ENCODE measurements around the gene MX2. TPM values are rescaled to one million over a fixed set of nuclear protein-coding genes. Genes with fewer than 3 reads are reported as not detected.

The MX2 gene
- total RNA-seq, 1 donor from 2014 or later, result 0.40 TPM

- no peak for DNase-seq (ENCODE audit: low read depth in 2 of 2)
These were observed 71.7 kb downstream of the MX2 start for GRCh38 chr21:41433566-41433965.

- no peak for DNase-seq (ENCODE audit: low read depth in 2 of 2)
These were observed 73.9 kb downstream of the MX2 start for GRCh38 chr21:41435706-41436105.

- no peak for DNase-seq (ENCODE audit: low read depth in 2 of 2)
These were observed 75.9 kb downstream of the MX2 start for GRCh38 chr21:41437729-41438128.

- no peak for DNase-seq (ENCODE audit: low read depth in 2 of 2)
These were observed 76.7 kb downstream of the MX2 start for GRCh38 chr21:41438425-41439113.

- DNase-seq (ENCODE audit: low read depth in 2 of 2), result no peak
These were observed 77.4 kb downstream of the MX2 start for GRCh38 chr21:41439248-41439647.

- no peak for DNase-seq (ENCODE audit: low read depth in 2 of 2)
These were observed 79.7 kb downstream of the MX2 start for GRCh38 chr21:41441546-41441945.

- DNase-seq (ENCODE audit: low read depth in 2 of 2), result peak in 1 of 2 donors; percentile 38
These were observed 80.8 kb downstream of the MX2 start for GRCh38 chr21:41442481-41443186.

- DNase-seq (ENCODE audit: low read depth in 2 of 2), result no peak
These were observed 81.7 kb downstream of the MX2 start for GRCh38 chr21:41443562-41443961.

GRCh38 chr21:41444703-41445464, 83.1 kb downstream of the MX2 start:
- DNase-seq (ENCODE audit: low read depth in 2 of 2), result no peak

GRCh38 chr21:41445465-41445862, 83.6 kb downstream of the MX2 start:
- no peak for DNase-seq (ENCODE audit: low read depth in 2 of 2)

- no peak for DNase-seq (ENCODE audit: low read depth in 2 of 2)
These were observed 84.8 kb downstream of the MX2 start for GRCh38 chr21:41446586-41446985.

GRCh38 chr21:41447356-41447755, 85.5 kb downstream of the MX2 start:
- no peak for DNase-seq (ENCODE audit: low read depth in 2 of 2)

- DNase-seq (ENCODE audit: low read depth in 2 of 2), result no peak
These were observed 87.8 kb downstream of the MX2 start for GRCh38 chr21:41449613-41450012.

GRCh38 chr21:41451753-41452676, 90.2 kb downstream of the MX2 start:
- DNase-seq (ENCODE audit: low read depth in 2 of 2), result no peak

GRCh38 chr21:41453198-41453597, 91.4 kb downstream of the MX2 start:
- DNase-seq (ENCODE audit: low read depth in 2 of 2), result no peak

- DNase-seq (ENCODE audit: low read depth in 2 of 2), result no peak
These were observed 91.9 kb downstream of the MX2 start for GRCh38 chr21:41453761-41454160.

GRCh38 chr21:41458121-41458520, 96.3 kb downstream of the MX2 start:
- no peak for DNase-seq (ENCODE audit: low read depth in 2 of 2)

GRCh38 chr21:41458559-41458958, 96.7 kb downstream of the MX2 start:
- no peak for DNase-seq (ENCODE audit: low read depth in 2 of 2)
